SU-DHL-6 (cell line): ENCODE results near the gene TAGLN2.

Experiments used
- EZH2phosphoT487 ChIP-seq: fragments of 200-600 bp; sonication (generic), shearing (Covaris generic); conservative IDR thresholded peaks from 2 replicates; pipeline ENCODE4 v1.6.1; 2018; ENCODE audit warnings: mild to moderate bottlenecking, antibody characterized with exemption, low read length, moderate library complexity, mixed read lengths
- TF ChIP-seq, protein P1 (sequence below): fragments of 200-600 bp; sonication (generic); IDR thresholded peaks from one replicate; pipeline ENCODE4 v1.5.1; 2017; ENCODE audit warnings: antibody characterized with exemption, mild to moderate bottlenecking, low read length, moderate library complexity; ENCODE audit not compliant: insufficient read depth, poor library complexity, severe bottlenecking

DNA sequence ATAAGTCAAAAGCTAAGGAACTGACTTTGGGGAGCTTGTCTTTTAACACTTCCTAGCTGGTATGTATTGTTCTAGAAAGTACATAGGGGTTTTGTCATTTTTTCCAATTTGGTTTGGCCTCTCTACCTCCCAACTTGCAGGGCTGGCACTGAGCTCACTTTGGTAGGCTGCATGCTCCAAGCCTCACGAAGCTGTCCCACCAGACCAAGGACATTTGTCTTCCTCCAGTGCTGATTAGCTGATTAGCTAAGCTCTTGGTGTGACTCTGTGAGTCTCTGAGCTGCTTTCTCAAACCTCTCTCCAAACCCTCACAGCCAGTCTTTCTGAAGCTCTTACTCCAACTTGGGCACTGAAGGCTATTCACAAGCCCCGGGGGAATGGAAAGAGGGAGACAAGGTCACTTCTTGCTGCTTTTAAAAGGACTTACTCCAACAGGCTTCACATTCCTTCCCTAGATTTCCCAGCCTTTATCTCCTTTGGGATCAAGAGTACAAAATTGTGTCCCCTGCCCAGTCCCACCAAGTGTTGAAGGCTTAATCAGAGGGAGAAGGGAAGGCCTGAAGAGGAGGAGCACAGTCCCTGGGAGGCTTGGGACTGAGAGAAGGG is 24.4 kb downstream of the TAGLN2 start:
- TF ChIP-seq, protein P1, sequence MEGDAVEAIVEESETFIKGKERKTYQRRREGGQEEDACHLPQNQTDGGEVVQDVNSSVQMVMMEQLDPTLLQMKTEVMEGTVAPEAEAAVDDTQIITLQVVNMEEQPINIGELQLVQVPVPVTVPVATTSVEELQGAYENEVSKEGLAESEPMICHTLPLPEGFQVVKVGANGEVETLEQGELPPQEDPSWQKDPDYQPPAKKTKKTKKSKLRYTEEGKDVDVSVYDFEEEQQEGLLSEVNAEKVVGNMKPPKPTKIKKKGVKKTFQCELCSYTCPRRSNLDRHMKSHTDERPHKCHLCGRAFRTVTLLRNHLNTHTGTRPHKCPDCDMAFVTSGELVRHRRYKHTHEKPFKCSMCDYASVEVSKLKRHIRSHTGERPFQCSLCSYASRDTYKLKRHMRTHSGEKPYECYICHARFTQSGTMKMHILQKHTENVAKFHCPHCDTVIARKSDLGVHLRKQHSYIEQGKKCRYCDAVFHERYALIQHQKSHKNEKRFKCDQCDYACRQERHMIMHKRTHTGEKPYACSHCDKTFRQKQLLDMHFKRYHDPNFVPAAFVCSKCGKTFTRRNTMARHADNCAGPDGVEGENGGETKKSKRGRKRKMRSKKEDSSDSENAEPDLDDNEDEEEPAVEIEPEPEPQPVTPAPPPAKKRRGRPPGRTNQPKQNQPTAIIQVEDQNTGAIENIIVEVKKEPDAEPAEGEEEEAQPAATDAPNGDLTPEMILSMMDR, result no peak
- TF ChIP-seq EZH2phosphoT487, result no peak
